ENCODE data around the gene ZNF236.

DNA sequence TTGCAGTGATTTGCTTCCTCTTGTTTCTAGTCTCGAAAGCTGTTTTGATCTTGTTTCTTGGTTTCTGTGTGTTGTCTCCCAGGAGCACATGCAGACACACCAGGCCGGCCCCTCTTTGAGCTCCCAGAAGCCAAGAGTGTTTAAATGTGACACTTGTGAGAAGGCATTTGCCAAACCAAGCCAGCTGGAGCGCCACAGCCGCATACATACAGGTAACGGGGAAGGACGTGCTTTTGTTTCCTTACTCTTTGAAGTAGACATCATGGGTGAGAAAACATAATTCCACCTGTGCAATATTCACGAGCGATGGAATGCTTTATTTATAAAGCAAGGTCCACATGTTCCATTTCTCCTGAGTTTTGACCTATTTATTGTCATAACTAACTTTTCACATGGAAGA is 137.2 kb downstream of the ZNF236 start:
- TF ChIP-seq, protein P1, sequence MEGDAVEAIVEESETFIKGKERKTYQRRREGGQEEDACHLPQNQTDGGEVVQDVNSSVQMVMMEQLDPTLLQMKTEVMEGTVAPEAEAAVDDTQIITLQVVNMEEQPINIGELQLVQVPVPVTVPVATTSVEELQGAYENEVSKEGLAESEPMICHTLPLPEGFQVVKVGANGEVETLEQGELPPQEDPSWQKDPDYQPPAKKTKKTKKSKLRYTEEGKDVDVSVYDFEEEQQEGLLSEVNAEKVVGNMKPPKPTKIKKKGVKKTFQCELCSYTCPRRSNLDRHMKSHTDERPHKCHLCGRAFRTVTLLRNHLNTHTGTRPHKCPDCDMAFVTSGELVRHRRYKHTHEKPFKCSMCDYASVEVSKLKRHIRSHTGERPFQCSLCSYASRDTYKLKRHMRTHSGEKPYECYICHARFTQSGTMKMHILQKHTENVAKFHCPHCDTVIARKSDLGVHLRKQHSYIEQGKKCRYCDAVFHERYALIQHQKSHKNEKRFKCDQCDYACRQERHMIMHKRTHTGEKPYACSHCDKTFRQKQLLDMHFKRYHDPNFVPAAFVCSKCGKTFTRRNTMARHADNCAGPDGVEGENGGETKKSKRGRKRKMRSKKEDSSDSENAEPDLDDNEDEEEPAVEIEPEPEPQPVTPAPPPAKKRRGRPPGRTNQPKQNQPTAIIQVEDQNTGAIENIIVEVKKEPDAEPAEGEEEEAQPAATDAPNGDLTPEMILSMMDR (IDR thresholded peaks at IDR 0.05): no peak
- no peak for TF ChIP-seq POLR2AphosphoS5 (IDR thresholded peaks at IDR 0.05)

Data from suprapubic skin (tissue), 3 donors.